CD14-positive monocyte (primary cell): ENCODE results near the gene ATAD2B. TPM values are rescaled to one million over a fixed set of nuclear protein-coding genes. Genes with fewer than 3 reads are reported as not detected.

Source experiments
- DNase-seq, 3 donors: peaks; one replicate each; pipeline ENCODE4 v3.0.0-alpha.2; 2011 to 2022
- H2AFZ ChIP-seq: 2 replicates; pipeline ENCODE4 v1.6.0; 2012; ENCODE audit warnings: mild to moderate bottlenecking, low read depth, low read length, inconsistent platforms; ENCODE audit not compliant: insufficient read depth, poor library complexity, severe bottlenecking
- H3K27ac ChIP-seq, 2 donors: 1 replicate in 1 of 2; 2 replicates in 1 of 2; pipeline ENCODE4 v1.5.1; 2012 to 2013; ENCODE audit warnings: low read length in 2 of 2, control low read depth in 1 of 2, inconsistent platforms in 1 of 2, low read depth in 1 of 2, mild to moderate bottlenecking in 1 of 2
- H3K27me3 ChIP-seq, 2 donors: one replicate each; pipeline versions ENCODE4 v1.6.0 to v1.6.1; 2011 to 2013; ENCODE audit warnings: low read length in 2 of 2; ENCODE audit not compliant: control insufficient read depth in 2 of 2, insufficient read depth in 2 of 2
- H3K36me3 ChIP-seq, 2 donors: replicated peaks in 1 of 2; 1 replicate in 1 of 2; 2 replicates in 1 of 2; pipeline versions ENCODE4 v1.5.1 to v1.6.1; 2012 to 2013; ENCODE audit warnings: low read length in 2 of 2, control low read depth in 1 of 2, inconsistent platforms in 1 of 2, mild to moderate bottlenecking in 1 of 2; ENCODE audit not compliant: insufficient read depth in 2 of 2, control insufficient read depth in 1 of 2
- H3K4me1 ChIP-seq, 2 donors: 1 replicate in 1 of 2; 2 replicates in 1 of 2; pipeline versions ENCODE4 v1.5.1 to v1.6.1; 2012 to 2013; ENCODE audit warnings: low read length in 2 of 2, control low read depth in 1 of 2, inconsistent platforms in 1 of 2, mild to moderate bottlenecking in 1 of 2, moderate library complexity in 1 of 2; ENCODE audit not compliant: insufficient read depth in 2 of 2, control insufficient read depth in 1 of 2
- H3K4me2 ChIP-seq: replicated peaks from 2 replicates; pipeline ENCODE3; 2012; ENCODE audit warnings: low read length, moderate library complexity, mild to moderate bottlenecking; ENCODE audit not compliant: poor library complexity, severe bottlenecking; ENCODE audit errors: extremely low read depth
- H3K4me3 ChIP-seq, 3 experiments: fragments of 200-600 bp in 1 of 3; sonication (generic) in 1 of 3; replicated peaks in 1 of 3; 1 replicate in 2 of 3; 2 replicates in 1 of 3; pipeline ENCODE4 v1.5.1; 2011 to 2013; ENCODE audit warnings: low read length in 3 of 3, mild to moderate bottlenecking in 3 of 3, control low read depth in 2 of 3, low read depth in 2 of 3, inconsistent platforms in 1 of 3, moderate library complexity in 1 of 3
- H3K79me2 ChIP-seq: 2 replicates; pipeline ENCODE4 v1.6.0; 2012; ENCODE audit warnings: mild to moderate bottlenecking, control low read depth, inconsistent platforms, low read length, moderate library complexity; ENCODE audit not compliant: insufficient read depth
- H3K9ac ChIP-seq: 2 replicates; pipeline ENCODE4 v1.6.0; 2017; ENCODE audit warnings: low read length, mild to moderate bottlenecking; ENCODE audit not compliant: insufficient read depth, poor library complexity, severe bottlenecking
- H3K9me3 ChIP-seq, 2 donors: replicated peaks in 1 of 2; 1 replicate in 1 of 2; 2 replicates in 1 of 2; pipeline versions ENCODE4 v1.5.1 to v1.6.1; 2012 to 2013; ENCODE audit warnings: low read length in 2 of 2, control low read depth in 1 of 2; ENCODE audit not compliant: control insufficient read depth in 1 of 2, insufficient read depth in 1 of 2
- H4K20me1 ChIP-seq: 2 replicates; pipeline ENCODE4 v1.6.0; 2012; ENCODE audit warnings: mild to moderate bottlenecking, low read length, control low read depth, moderate library complexity; ENCODE audit not compliant: insufficient read depth
- H3K27ac Mint-ChIP-seq, 7 donors: one replicate each; pipeline ENCODE4 v1.8.0; 2020; ENCODE audit warnings: mild to moderate bottlenecking in 7 of 7, mixed read lengths in 7 of 7, moderate library complexity in 6 of 7, inconsistent platforms in 2 of 7
- H3K27me3 Mint-ChIP-seq, 3 donors: one replicate each; pipeline ENCODE4 v1.8.0; 2021 to 2022; ENCODE audit warnings: low read depth in 3 of 3, mild to moderate bottlenecking in 3 of 3, mixed read lengths in 3 of 3, moderate library complexity in 3 of 3, inconsistent platforms in 1 of 3
- H3K36me3 Mint-ChIP-seq, 2 donors: one replicate each; pipeline ENCODE4 v1.8.0; 2020; ENCODE audit warnings: mixed read lengths in 2 of 2, inconsistent platforms in 1 of 2, mild to moderate bottlenecking in 1 of 2
- H3K4me1 Mint-ChIP-seq: one replicate; pipeline ENCODE4 v1.8.0; 2020; ENCODE audit warnings: mild to moderate bottlenecking, mixed read lengths
- H3K4me3 Mint-ChIP-seq, 2 donors: one replicate each; pipeline ENCODE4 v1.8.0; 2020; ENCODE audit warnings: mild to moderate bottlenecking in 2 of 2, mixed read lengths in 2 of 2, moderate library complexity in 1 of 2
- H3K9me3 Mint-ChIP-seq, 7 donors: one replicate each; pipeline ENCODE4 v1.8.0; 2020 to 2022; ENCODE audit warnings: mixed read lengths in 7 of 7, mild to moderate bottlenecking in 6 of 7, moderate library complexity in 6 of 7, inconsistent platforms in 2 of 7
- WGBS: methylation state at CpG from one replicate; pipeline ENCODE4 v1.1.5; 2013; ENCODE audit warnings: missing lambda C conversion rate; ENCODE audit not compliant: insufficient coverage; 5-methylcytosine and 5-hydroxymethylcytosine counted together
- intact Hi-C, 2 donors: fragments of 100-400 bp; cut with micrococcal nuclease; formaldehyde crosslinking; loops; one replicate each; pipeline versions ENCODE4 v1.15.0 to v1.15.1; 2023
- polyA plus RNA-seq, 3 donors: library from polyadenylated mRNA; depleted of rRNA in 1 of 3; unstranded in 2 of 3; stranded (reverse) in 1 of 3; fragments of 300-500 nt in 2 of 3; fragments of >200 nt in 1 of 3; fragmentation: Illumina TruSeq in 2 of 3; gene quantifications; 1 replicate in 2 of 3; 2 replicates in 1 of 3; pipeline ENCODE4 v1.2.3, GENCODE V29; 2012 to 2021
- TF ChIP-seq, protein P1 (sequence below): fragments of 200-600 bp; IDR thresholded peaks from one replicate; pipeline ENCODE4 v1.8.0; 2022; ENCODE audit warnings: antibody characterized with exemption, mild to moderate bottlenecking

ATAD2B gene
- polyA plus RNA-seq, 3 donors, result 4.9 to 12.1 (median 7.2) TPM

GRCh38 chr2:23871206-23871605 lies 55.7 kb downstream of the ATAD2B start:
- H2AFZ ChIP-seq, result no peak overlapping the region
- H3K4me1 ChIP-seq, result no peaks in the 10 kb centered on the region
- H3K4me3 ChIP-seq, result no peak overlapping the region
- no peak overlapping the region for H3K4me2 ChIP-seq
- H4K20me1 ChIP-seq, result peaks cover 17% of the 10 kb centered on the region
- H3K9ac ChIP-seq, result no peak overlapping the region
- intact Hi-C loops, result no loop called here
- TF ChIP-seq, protein P1, sequence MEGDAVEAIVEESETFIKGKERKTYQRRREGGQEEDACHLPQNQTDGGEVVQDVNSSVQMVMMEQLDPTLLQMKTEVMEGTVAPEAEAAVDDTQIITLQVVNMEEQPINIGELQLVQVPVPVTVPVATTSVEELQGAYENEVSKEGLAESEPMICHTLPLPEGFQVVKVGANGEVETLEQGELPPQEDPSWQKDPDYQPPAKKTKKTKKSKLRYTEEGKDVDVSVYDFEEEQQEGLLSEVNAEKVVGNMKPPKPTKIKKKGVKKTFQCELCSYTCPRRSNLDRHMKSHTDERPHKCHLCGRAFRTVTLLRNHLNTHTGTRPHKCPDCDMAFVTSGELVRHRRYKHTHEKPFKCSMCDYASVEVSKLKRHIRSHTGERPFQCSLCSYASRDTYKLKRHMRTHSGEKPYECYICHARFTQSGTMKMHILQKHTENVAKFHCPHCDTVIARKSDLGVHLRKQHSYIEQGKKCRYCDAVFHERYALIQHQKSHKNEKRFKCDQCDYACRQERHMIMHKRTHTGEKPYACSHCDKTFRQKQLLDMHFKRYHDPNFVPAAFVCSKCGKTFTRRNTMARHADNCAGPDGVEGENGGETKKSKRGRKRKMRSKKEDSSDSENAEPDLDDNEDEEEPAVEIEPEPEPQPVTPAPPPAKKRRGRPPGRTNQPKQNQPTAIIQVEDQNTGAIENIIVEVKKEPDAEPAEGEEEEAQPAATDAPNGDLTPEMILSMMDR, result no peak
- peaks cover 4% of the 10 kb centered on the region for H3K79me2 ChIP-seq
- 99% methylated on average over 7 of the region's 7 CpGs for WGBS
- Mint-ChIP-seq H3K9me3 (no peaks in the 10 kb centered on the region), H3K4me3 (no peak overlapping the region), H3K36me3 (peaks cover 66 to 88% of the 10 kb centered on the region in 2 donors), H3K4me1 (no peaks in the 10 kb centered on the region), H3K27ac (peak overlapping the region in 3 of 7 donors; percentile 15 to 52 (median 25)), H3K27me3 (no peaks in the 10 kb centered on the region)
- DNase-seq, result no peak
- H3K9me3 ChIP-seq, result no peaks in the 10 kb centered on the region
- H3K27ac ChIP-seq, result no peak overlapping the region
- no peaks in the 10 kb centered on the region for H3K27me3 ChIP-seq
- peaks cover 71 to 99% of the 10 kb centered on the region in 2 donors for H3K36me3 ChIP-seq

- H3K4me3 ChIP-seq, result no peak overlapping the region
- no peak overlapping the region for H3K9ac ChIP-seq
- Mint-ChIP-seq H3K9me3 (no peaks in the 10 kb centered on the region), H3K4me1 (no peaks in the 10 kb centered on the region), H3K36me3 (peaks cover 64 to 89% of the 10 kb centered on the region in 2 donors), H3K4me3 (no peak overlapping the region), H3K27me3 (no peaks in the 10 kb centered on the region), H3K27ac (peak overlapping the region in 1 of 7 donors; percentile 37)
- peaks cover 75 to 96% of the 10 kb centered on the region in 2 donors for H3K36me3 ChIP-seq
- TF ChIP-seq, protein P1, result no peak
- no peak for DNase-seq
- H2AFZ ChIP-seq, result no peak overlapping the region
- peaks cover 2% of the 10 kb centered on the region for H3K79me2 ChIP-seq
- peaks cover 4% of the 10 kb centered on the region for H4K20me1 ChIP-seq
- no peaks in the 10 kb centered on the region for H3K27me3 ChIP-seq
- no CpG with 5 or more reads among the region's 2 CpGs for WGBS
- H3K9me3 ChIP-seq, result no peaks in the 10 kb centered on the region
- H3K4me2 ChIP-seq, result no peak overlapping the region
- intact Hi-C loops, result no loop called here
- no peaks in the 10 kb centered on the region for H3K4me1 ChIP-seq
- H3K27ac ChIP-seq, result no peak overlapping the region
Observed at GRCh38 chr2:23867449-23867848, 59.5 kb downstream of the ATAD2B start.
